ENCODE data around the gene MAPK8IP1.
A peak's percentile ranks its signal among the peaks of the same experiment; 100 is the strongest.

Gene MAPK8IP1

GRCh38 chr11:45860348-45860747 lies 25.1 kb upstream of the MAPK8IP1 start:
- DNase-seq: no peak

GRCh38 chr11:45860764-45861510 lies 24.5 kb upstream of the MAPK8IP1 start:
- no peak for DNase-seq

- DNase-seq: no peak
Measured at GRCh38 chr11:45864041-45864440, 21.4 kb upstream of the MAPK8IP1 start.

- DNase-seq: no peak
Measured at GRCh38 chr11:45869551-45869950, 15.9 kb upstream of the MAPK8IP1 start.

GRCh38 chr11:45870706-45871105 lies 14.7 kb upstream of the MAPK8IP1 start:
- no peak for DNase-seq

GRCh38 chr11:45871638-45872037 lies 13.8 kb upstream of the MAPK8IP1 start:
- DNase-seq: no peak

GRCh38 chr11:45872651-45873356 lies 12.6 kb upstream of the MAPK8IP1 start:
- peak; percentile 49 for DNase-seq

GRCh38 chr11:45876401-45876800 lies 9.1 kb upstream of the MAPK8IP1 start:
- DNase-seq: no peak

GRCh38 chr11:45877221-45877620 lies 8.2 kb upstream of the MAPK8IP1 start:
- DNase-seq: no peak

GRCh38 chr11:45877845-45878244 lies 7.6 kb upstream of the MAPK8IP1 start:
- no peak for DNase-seq

GRCh38 chr11:45879803-45880686 lies 5.4 kb upstream of the MAPK8IP1 start:
- peak; percentile 20 for DNase-seq

GRCh38 chr11:45880772-45881570 lies 4.5 kb upstream of the MAPK8IP1 start:
- DNase-seq: no peak

GRCh38 chr11:45881708-45882368 lies 3.6 kb upstream of the MAPK8IP1 start:
- no peak for DNase-seq

GRCh38 chr11:45884596-45885185 lies 760 bp upstream of the MAPK8IP1 start:
- no peak for DNase-seq

- no peak for DNase-seq
Measured at GRCh38 chr11:45885921-45886721, 670 bp downstream of the MAPK8IP1 start.

GRCh38 chr11:45886816-45887520 lies 1.5 kb downstream of the MAPK8IP1 start:
- no peak for DNase-seq

GRCh38 chr11:45887587-45887986 lies 2.1 kb downstream of the MAPK8IP1 start:
- DNase-seq: no peak

- DNase-seq: no peak
Measured at GRCh38 chr11:45889555-45889954, 4.1 kb downstream of the MAPK8IP1 start.

- DNase-seq: no peak
Measured at GRCh38 chr11:45889966-45890365, 4.5 kb downstream of the MAPK8IP1 start.
